ENCODE results near the gene DDRGK1. TPM values are rescaled to one million over a fixed set of nuclear protein-coding genes. Genes with fewer than 3 reads are reported as not detected.
A peak's percentile ranks its signal among the peaks of the same experiment; 100 is the strongest.

Gene DDRGK1
- total and polyA plus RNA-seq, 2 of the 8 experiments (the other 6 are each of a cell fraction or from before 2014, with no cell fraction given) = 29.4 to 42.0 TPM

DNA sequence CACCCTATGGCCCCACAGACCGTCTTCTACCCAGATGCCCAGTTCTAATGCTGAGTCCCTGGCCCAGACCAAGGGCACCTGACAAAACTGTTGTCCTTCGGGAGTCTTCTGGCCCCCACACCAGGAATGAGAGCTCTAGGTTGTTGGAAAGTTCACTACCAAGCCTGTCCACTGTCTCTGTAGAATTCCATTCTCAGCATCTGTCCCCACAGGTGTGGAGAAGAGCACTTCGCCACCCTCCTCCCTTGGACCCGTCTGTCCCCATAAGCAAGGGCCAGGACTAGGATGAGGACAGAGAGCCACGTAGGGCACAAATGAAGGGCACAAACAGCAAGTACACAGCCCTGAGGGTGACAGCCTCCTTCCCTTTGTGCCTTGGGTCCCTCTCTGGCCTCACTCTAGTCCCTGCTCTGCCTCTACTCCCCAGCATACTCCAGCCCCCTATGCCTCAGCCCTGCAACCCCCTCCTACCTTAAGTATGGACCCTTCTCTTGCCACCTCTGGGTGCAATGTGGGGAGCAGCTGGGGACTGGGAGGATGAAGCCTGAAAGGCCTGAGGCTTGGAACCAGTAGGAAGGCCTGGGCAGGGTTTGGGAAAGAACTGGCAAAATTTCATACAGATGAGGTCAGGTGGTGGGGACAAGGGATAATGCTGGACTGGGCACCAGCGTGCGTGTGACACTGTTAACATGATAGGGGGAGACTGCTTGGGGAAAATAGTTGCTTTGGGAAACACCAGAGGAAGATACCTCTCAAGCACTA lies 35.5 kb downstream of the DDRGK1 start:
- 69% methylated on average over 7 of the region's 7 CpGs; no CpG with 5 or more reads in 1 of the 2 experiments for WGBS, 2 experiments (ENCODE audit: extremely low coverage in 1 of 2, insufficient coverage in 1 of 2, insufficient read length in 1 of 2, insufficient replicate concordance in 2 of 2, low coverage in 1 of 2, low lambda C conversion rate in 2 of 2, missing lambda C conversion rate in 1 of 2)
- peak overlapping the region; percentile 86 to 89 for H3K4me2 ChIP-seq (ENCODE audit: insufficient read depth in 1 of 2, low read depth in 2 of 2, low read length in 2 of 2)
- no peak overlapping the region for H3K56ac ChIP-seq (replicated peaks; ENCODE audit: insufficient read length, low read depth, low read length)
- H3K27ac ChIP-seq (ENCODE audit: low read depth, low read length) = peak overlapping the region; percentile 75; the same call in 1 of the 2 replicates
- peak overlapping the region; percentile 94 for H4K8ac ChIP-seq (ENCODE audit: extremely low read depth, insufficient read depth, low read length)
- peak overlapping the region; percentile 95 for H2BK15ac ChIP-seq (ENCODE audit: low read length)
- H3K18ac ChIP-seq (ENCODE audit: extremely low read depth, low read length) = peak overlapping the region; percentile 93
- H2BK20ac ChIP-seq (ENCODE audit: low read length) = peak overlapping the region; percentile 4; the same call in 1 of the 2 replicates
- ChIA-PET CTCF (ENCODE audit: partially characterized antibody) (interaction anchor here (0.8 to 1.5 kb wide), 3 partner anchors 97 to 145 kb away, joined by 3 to 4 read pairs (median 3); no protein-coding TSS in a partner anchor), POLR2A (ENCODE audit: partially characterized antibody) (interaction anchor here (0.8 to 2.8 kb wide), 5 partner anchors 9 to 77 kb away, joined by 3 to 11 read pairs (median 4); partner anchors contain the start of genes FASTKD5 and UBOX5)
- DNase-seq (ENCODE audit: low read depth in 1 of 2, low spot score in 2 of 2) = no peak
- H3K79me1 ChIP-seq (ENCODE audit: low read depth, low read length) = no peaks in the 10 kb centered on the region; the same call in 1 of the 2 replicates
- peak overlapping the region; percentile 52 for H2BK120ac ChIP-seq (replicated peaks; ENCODE audit: low read depth, low read length)
- H3K4me1 ChIP-seq (replicated peaks in 1 of 4; ENCODE audit: control insufficient read depth in 3 of 4, insufficient read depth in 4 of 4, low read length in 3 of 4) = peaks cover 5 to 30% (median 24%) of the 10 kb centered on the region in 4 experiments
- FAIRE-seq = no peak
- peaks cover 0 to 2% of the 10 kb centered on the region in 2 experiments for H4K20me1 ChIP-seq (replicated peaks in 1 of 2; ENCODE audit: control insufficient read depth in 1 of 2, insufficient read depth in 2 of 2, low read length in 2 of 2)
- no peaks in the 10 kb centered on the region; a peak in 1 of 7 replicates for H3K27me3 ChIP-seq (replicated peaks in 1 of 4; ENCODE audit: control insufficient read depth in 3 of 4, extremely low read depth in 1 of 4, insufficient read depth in 3 of 4, low read length in 3 of 4)
- H2BK5ac ChIP-seq (ENCODE audit: low read depth, low read length) = peak overlapping the region; percentile 11; the same call in 1 of the 2 replicates
- peak overlapping the region; percentile 7 for H4K5ac ChIP-seq (ENCODE audit: insufficient read length, low read depth, low read length)
- H3K36me3 ChIP-seq (ENCODE audit: control insufficient read depth in 2 of 4, insufficient read depth in 4 of 4, low read length in 3 of 4) = peaks cover 0 to 15% (median 2%) of the 10 kb centered on the region in 4 experiments; a peak in 5 of 8 replicates
- no peak overlapping the region for H3K14ac ChIP-seq (ENCODE audit: insufficient read length)
- no peak overlapping the region for H2AFZ ChIP-seq (ENCODE audit: low read length)
- H3K9ac ChIP-seq (replicated peaks in 1 of 4; ENCODE audit: extremely low read depth in 1 of 4, low read depth in 3 of 4, low read length in 3 of 4) = peak overlapping the region in 3 of 4 experiments; percentile 29 to 67 (median 66); a peak in 4 of 7 replicates
- H2BK12ac ChIP-seq (ENCODE audit: low read depth, low read length) = peak overlapping the region; percentile 29; the same call in 1 of the 2 replicates
- peak overlapping the region; percentile 97 for H4K91ac ChIP-seq (replicated peaks; ENCODE audit: insufficient read length, low read length)
- peak overlapping the region; percentile 8 for H2AK5ac ChIP-seq (ENCODE audit: low read depth, low read length)
- peaks cover 11% of the 10 kb centered on the region; the same call in 1 of the 2 replicates for H3K23me2 ChIP-seq (ENCODE audit: low read depth, low read length)
- no peaks in the 10 kb centered on the region for H3K9me3 ChIP-seq (ENCODE audit: insufficient read depth in 2 of 2, low read depth in 1 of 2, low read length in 1 of 2)
- H3K79me2 ChIP-seq (ENCODE audit: control insufficient read depth in 1 of 2, insufficient read depth in 2 of 2, low read length in 2 of 2) = 0 out of 4 replicates have a peak, but pooled peaks cover 0 to 5% of the 10 kb centered on the region in 2 experiments
- no peak overlapping the region for H3K23ac ChIP-seq (ENCODE audit: insufficient read length)
- peak overlapping the region in 3 of 4 experiments; percentile 37 to 56 (median 45); a peak in 4 of 8 replicates for H3K4me3 ChIP-seq (ENCODE audit: extremely low read depth in 1 of 4, insufficient read depth in 2 of 4, low read depth in 3 of 4, low read length in 4 of 4)
- peak overlapping the region; percentile 55 for H3K4ac ChIP-seq (replicated peaks; ENCODE audit: insufficient read length, low read depth, low read length)
- TF ChIP-seq SRF (IDR thresholded peaks at IDR 0.05; ENCODE audit: low read depth, low read length) = no peak
- no peak for TF ChIP-seq MAFK (IDR thresholded peaks at IDR 0.05; ENCODE audit: low read depth, low read length)
